ENCODE measurements around the gene PLCB3.
A peak's percentile ranks its signal among the peaks of the same experiment; 100 is the strongest.
"Not testable (repeated sequence)": the region's sequence is repeated elsewhere in the genome, so short reads cannot be mapped to it uniquely, and the experiment has no call there.

The PLCB3 gene

DNA sequence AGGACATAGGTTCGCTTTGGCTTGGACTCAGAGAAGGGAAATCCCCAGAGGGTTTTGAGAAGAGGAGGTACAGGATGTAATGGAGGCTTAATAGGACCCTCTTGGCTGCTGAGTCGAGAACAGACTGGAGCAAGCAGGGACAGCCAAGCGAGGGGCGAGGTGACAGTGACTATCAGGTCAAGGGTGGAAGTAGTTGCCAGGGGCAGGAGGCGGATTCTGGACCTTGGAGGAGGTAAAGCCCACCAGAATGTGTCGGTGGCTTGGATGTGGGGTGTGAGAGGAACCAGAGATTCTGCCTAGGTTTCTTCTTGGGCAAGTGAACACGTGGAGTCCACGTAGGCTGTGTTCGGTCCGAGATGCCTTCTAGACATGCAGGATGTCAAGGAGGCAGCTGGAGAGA is 61.6 kb downstream of the PLCB3 start:
- Histone ChIP-seq H3K9me3 (ENCODE audit: insufficient read depth, low read length) (no peaks in the 10 kb centered on the region), H3K4me2 (ENCODE audit: low read length) (no peak overlapping the region), H3K4me3 (ENCODE audit: low read length) (no peak overlapping the region), H3K9ac (ENCODE audit: low read length) (no peak overlapping the region), H3K4me1 (ENCODE audit: low read length) (peaks cover 8% of the 10 kb centered on the region), H3K27me3 (ENCODE audit: low read depth, low read length) (no peaks in the 10 kb centered on the region), H3K36me3 (replicated peaks; ENCODE audit: low read depth, low read length) (peaks cover 17% of the 10 kb centered on the region), H3K27ac (ENCODE audit: low read length) (no peak overlapping the region), H3K79me2 (ENCODE audit: low read length) (peaks cover 58% of the 10 kb centered on the region), H2AFZ (ENCODE audit: low read depth, low read length) (no peak overlapping the region), H4K20me1 (ENCODE audit: insufficient read depth, low read length) (no peaks in the 10 kb centered on the region)
- TF ChIP-seq EZH2phosphoT487 (IDR thresholded peaks at IDR 0.05; ENCODE audit: low read depth): no peak
- TF ChIP-seq, protein P1, sequence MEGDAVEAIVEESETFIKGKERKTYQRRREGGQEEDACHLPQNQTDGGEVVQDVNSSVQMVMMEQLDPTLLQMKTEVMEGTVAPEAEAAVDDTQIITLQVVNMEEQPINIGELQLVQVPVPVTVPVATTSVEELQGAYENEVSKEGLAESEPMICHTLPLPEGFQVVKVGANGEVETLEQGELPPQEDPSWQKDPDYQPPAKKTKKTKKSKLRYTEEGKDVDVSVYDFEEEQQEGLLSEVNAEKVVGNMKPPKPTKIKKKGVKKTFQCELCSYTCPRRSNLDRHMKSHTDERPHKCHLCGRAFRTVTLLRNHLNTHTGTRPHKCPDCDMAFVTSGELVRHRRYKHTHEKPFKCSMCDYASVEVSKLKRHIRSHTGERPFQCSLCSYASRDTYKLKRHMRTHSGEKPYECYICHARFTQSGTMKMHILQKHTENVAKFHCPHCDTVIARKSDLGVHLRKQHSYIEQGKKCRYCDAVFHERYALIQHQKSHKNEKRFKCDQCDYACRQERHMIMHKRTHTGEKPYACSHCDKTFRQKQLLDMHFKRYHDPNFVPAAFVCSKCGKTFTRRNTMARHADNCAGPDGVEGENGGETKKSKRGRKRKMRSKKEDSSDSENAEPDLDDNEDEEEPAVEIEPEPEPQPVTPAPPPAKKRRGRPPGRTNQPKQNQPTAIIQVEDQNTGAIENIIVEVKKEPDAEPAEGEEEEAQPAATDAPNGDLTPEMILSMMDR (IDR thresholded peaks at IDR 0.05; ENCODE audit: low read depth, low read length): no peak

DNA sequence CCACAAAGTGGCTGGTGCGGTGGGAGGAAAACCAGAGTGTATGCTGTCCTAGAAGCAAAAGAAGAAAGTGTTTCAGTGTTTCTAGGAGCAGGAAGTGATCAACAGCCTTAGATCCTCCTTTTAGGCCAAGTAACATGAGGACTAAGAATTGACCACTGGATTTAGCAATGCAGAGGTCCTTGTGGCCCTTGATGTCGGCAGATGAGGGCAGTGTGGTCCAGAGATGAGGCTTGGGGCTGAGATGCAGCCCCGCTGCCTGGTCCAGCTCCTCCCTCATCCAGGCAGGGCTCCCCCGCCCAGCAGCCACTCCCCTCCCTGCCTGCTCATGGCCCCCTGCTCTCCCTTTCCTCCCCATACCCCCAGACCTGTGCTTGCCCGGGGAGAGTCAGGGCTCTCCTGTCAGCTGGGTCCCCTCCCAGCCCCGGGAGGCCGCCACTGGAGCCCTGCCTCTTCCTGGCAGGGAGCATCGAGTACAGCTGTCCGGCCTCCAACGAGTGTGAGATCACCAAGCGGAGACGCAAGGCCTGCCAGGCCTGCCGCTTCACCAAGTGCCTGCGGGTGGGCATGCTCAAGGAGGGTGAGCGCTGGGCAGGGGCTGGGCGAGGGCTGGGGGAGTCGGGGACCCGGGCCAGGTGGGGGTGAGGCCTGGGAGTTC is 62.3 kb downstream of the PLCB3 start:
- Histone ChIP-seq H3K27ac (ENCODE audit: low read length) (no peak overlapping the region), H4K20me1 (ENCODE audit: insufficient read depth, low read length) (no peaks in the 10 kb centered on the region), H3K9ac (ENCODE audit: low read length) (no peak overlapping the region), H3K4me2 (ENCODE audit: low read length) (no peak overlapping the region), H3K4me3 (ENCODE audit: low read length) (no peak overlapping the region), H3K27me3 (ENCODE audit: low read depth, low read length) (no peaks in the 10 kb centered on the region), H3K36me3 (replicated peaks; ENCODE audit: low read depth, low read length) (peaks cover 17% of the 10 kb centered on the region), H3K79me2 (ENCODE audit: low read length) (peaks cover 59% of the 10 kb centered on the region), H3K4me1 (ENCODE audit: low read length) (peaks cover 8% of the 10 kb centered on the region), H2AFZ (ENCODE audit: low read depth, low read length) (no peak overlapping the region), H3K9me3 (ENCODE audit: insufficient read depth, low read length) (no peaks in the 10 kb centered on the region)
- TF ChIP-seq EZH2phosphoT487 (IDR thresholded peaks at IDR 0.05; ENCODE audit: low read depth): no peak
- TF ChIP-seq, protein P1 (IDR thresholded peaks at IDR 0.05; ENCODE audit: low read depth, low read length): no peak

- Histone ChIP-seq H3K9me3 (ENCODE audit: insufficient read depth, low read length) (no peaks in the 10 kb centered on the region), H3K9ac (ENCODE audit: low read length) (no peak overlapping the region), H4K20me1 (ENCODE audit: insufficient read depth, low read length) (no peaks in the 10 kb centered on the region), H3K79me2 (ENCODE audit: low read length) (peaks cover 65% of the 10 kb centered on the region), H3K27me3 (ENCODE audit: low read depth, low read length) (no peaks in the 10 kb centered on the region), H3K4me3 (ENCODE audit: low read length) (no peak overlapping the region), H2AFZ (ENCODE audit: low read depth, low read length) (no peak overlapping the region), H3K36me3 (replicated peaks; ENCODE audit: low read depth, low read length) (peaks cover 17% of the 10 kb centered on the region), H3K27ac (ENCODE audit: low read length) (no peak overlapping the region), H3K4me2 (ENCODE audit: low read length) (no peak overlapping the region), H3K4me1 (ENCODE audit: low read length) (peaks cover 13% of the 10 kb centered on the region)
- TF ChIP-seq, protein P1 (IDR thresholded peaks at IDR 0.05; ENCODE audit: low read depth, low read length): no peak
- no peak for TF ChIP-seq EZH2phosphoT487 (IDR thresholded peaks at IDR 0.05; ENCODE audit: low read depth)
These were observed 62.9 kb downstream of the PLCB3 start for GRCh38 chr11:64314146-64314804.

- H3K36me3 ChIP-seq (replicated peaks; ENCODE audit: low read depth, low read length): peaks cover 14% of the 10 kb centered on the region
- no peak overlapping the region for H3K4me3 ChIP-seq (ENCODE audit: low read length)
- no peaks in the 10 kb centered on the region for H3K27me3 ChIP-seq (ENCODE audit: low read depth, low read length)
- H2AFZ ChIP-seq (ENCODE audit: low read depth, low read length): no peak overlapping the region
- TF ChIP-seq, protein P1 (IDR thresholded peaks at IDR 0.05; ENCODE audit: low read depth, low read length): no peak
- TF ChIP-seq EZH2phosphoT487 (IDR thresholded peaks at IDR 0.05; ENCODE audit: low read depth): no peak
- no peak overlapping the region for H3K9ac ChIP-seq (ENCODE audit: low read length)
- H3K9me3 ChIP-seq (ENCODE audit: insufficient read depth, low read length): no peaks in the 10 kb centered on the region
- H4K20me1 ChIP-seq (ENCODE audit: insufficient read depth, low read length): no peaks in the 10 kb centered on the region
- H3K4me1 ChIP-seq (ENCODE audit: low read length): peaks cover 14% of the 10 kb centered on the region
- no peak overlapping the region for H3K27ac ChIP-seq (ENCODE audit: low read length)
- H3K79me2 ChIP-seq (ENCODE audit: low read length): peaks cover 61% of the 10 kb centered on the region
- H3K4me2 ChIP-seq (ENCODE audit: low read length): no peak overlapping the region
These were observed 63.7 kb downstream of the PLCB3 start for GRCh38 chr11:64314805-64315561.

DNA sequence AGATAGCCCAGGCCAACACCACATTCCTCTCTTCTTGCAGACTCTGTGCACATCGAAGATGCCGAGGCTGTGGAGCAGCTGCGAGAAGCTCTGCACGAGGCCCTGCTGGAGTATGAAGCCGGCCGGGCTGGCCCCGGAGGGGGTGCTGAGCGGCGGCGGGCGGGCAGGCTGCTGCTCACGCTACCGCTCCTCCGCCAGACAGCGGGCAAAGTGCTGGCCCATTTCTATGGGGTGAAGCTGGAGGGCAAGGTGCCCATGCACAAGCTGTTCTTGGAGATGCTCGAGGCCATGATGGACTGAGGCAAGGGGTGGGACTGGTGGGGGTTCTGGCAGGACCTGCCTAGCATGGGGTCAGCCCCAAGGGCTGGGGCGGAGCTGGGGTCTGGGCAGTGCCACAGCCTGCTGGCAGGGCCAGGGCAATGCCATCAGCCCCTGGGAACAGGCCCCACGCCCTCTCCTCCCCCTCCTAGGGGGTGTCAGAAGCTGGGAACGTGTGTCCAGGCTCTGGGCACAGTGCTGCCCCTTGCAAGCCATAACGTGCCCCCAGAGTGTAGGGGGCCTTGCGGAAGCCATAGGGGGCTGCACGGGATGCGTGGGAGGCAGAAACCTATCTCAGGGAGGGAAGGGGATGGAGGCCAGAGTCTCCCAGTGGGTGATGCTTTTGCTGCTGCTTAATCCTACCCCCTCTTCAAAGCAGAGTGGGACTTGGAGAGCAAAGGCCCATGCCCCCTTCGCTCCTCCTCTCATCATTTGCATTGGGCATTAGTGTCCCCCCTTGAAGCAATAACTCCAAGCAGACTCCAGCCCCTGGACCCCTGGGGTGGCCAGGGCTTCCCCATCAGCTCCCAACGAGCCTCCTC is 64.6 kb downstream of the PLCB3 start:
- H3K4me1 ChIP-seq (ENCODE audit: low read length): peaks cover 14% of the 10 kb centered on the region
- peak overlapping the region; percentile 90 for H3K9ac ChIP-seq (ENCODE audit: low read length)
- not testable (repeated sequence) for H4K20me1 ChIP-seq (ENCODE audit: insufficient read depth, low read length); H3K27me3 ChIP-seq (ENCODE audit: low read depth, low read length); H3K9me3 ChIP-seq (ENCODE audit: insufficient read depth, low read length); H2AFZ ChIP-seq (ENCODE audit: low read depth, low read length)
- peak overlapping the region; percentile 72 for H3K4me2 ChIP-seq (ENCODE audit: low read length)
- peak overlapping the region; percentile 93 for H3K27ac ChIP-seq (ENCODE audit: low read length)
- peaks cover 56% of the 10 kb centered on the region for H3K79me2 ChIP-seq (ENCODE audit: low read length)
- H3K4me3 ChIP-seq (ENCODE audit: low read length): peak overlapping the region; percentile 85
- H3K36me3 ChIP-seq (replicated peaks; ENCODE audit: low read depth, low read length): peaks cover 18% of the 10 kb centered on the region

Data from OCI-LY3 (cell line).